Naive B cell (primary cell): ENCODE results near the gene AP3M1. TPM values are rescaled to one million over a fixed set of nuclear protein-coding genes. Genes with fewer than 3 reads are reported as not detected.
"Not testable (repeated sequence)": the region's sequence is repeated elsewhere in the genome, so short reads cannot be mapped to it uniquely, and the experiment has no call there.

Experiments
- ATAC-seq, 2 donors: fragments of 150-1000 bp; cut with Tn5 transposase; 2 replicates each; pipeline ENCODE4 v1.10.0; 2021; ENCODE audit warnings: low read depth in 2 of 2, mild to moderate bottlenecking in 2 of 2, moderate library complexity in 2 of 2
- DNase-seq: peaks from one replicate; pipeline ENCODE4 v3.0.0; 2022
- H3K27ac Mint-ChIP-seq, 6 donors: one replicate each; pipeline ENCODE4 v1.8.0; 2020 to 2022; ENCODE audit warnings: mild to moderate bottlenecking in 6 of 6, mixed read lengths in 6 of 6, moderate library complexity in 5 of 6, inconsistent platforms in 2 of 6
- H3K27me3 Mint-ChIP-seq, 3 donors: one replicate each; pipeline ENCODE4 v1.8.0; 2021 to 2022; ENCODE audit warnings: mixed read lengths in 3 of 3, mild to moderate bottlenecking in 1 of 3
- H3K36me3 Mint-ChIP-seq, 2 donors: one replicate each; pipeline ENCODE4 v1.8.0; 2020 to 2022; ENCODE audit warnings: mixed read lengths in 2 of 2, inconsistent platforms in 1 of 2, mild to moderate bottlenecking in 1 of 2
- H3K4me1 Mint-ChIP-seq, 3 donors: one replicate each; pipeline ENCODE4 v1.8.0; 2020 to 2022; ENCODE audit warnings: mixed read lengths in 3 of 3, inconsistent platforms in 1 of 3, mild to moderate bottlenecking in 1 of 3, moderate library complexity in 1 of 3
- H3K4me3 Mint-ChIP-seq, 8 donors: one replicate each; pipeline ENCODE4 v1.8.0; 2020 to 2022; ENCODE audit warnings: mild to moderate bottlenecking in 8 of 8, mixed read lengths in 8 of 8, moderate library complexity in 8 of 8, inconsistent platforms in 2 of 8
- H3K9me3 Mint-ChIP-seq, 7 donors: one replicate each; pipeline ENCODE4 v1.8.0; 2020 to 2022; ENCODE audit warnings: mixed read lengths in 7 of 7, mild to moderate bottlenecking in 5 of 7, inconsistent platforms in 2 of 7, moderate library complexity in 1 of 7
- polyA plus RNA-seq, 6 donors: library from polyadenylated mRNA; unstranded; fragments of 300-500 nt; fragmentation: Illumina TruSeq; gene quantifications; one replicate each; pipeline ENCODE4 v1.2.3, GENCODE V29; 2021; ENCODE audit warnings: low read depth in 6 of 6

AP3M1 gene
- polyA plus RNA-seq, 6 donors from 2014 or later = 28.8 to 40.8 (median 32.9) TPM

DNA sequence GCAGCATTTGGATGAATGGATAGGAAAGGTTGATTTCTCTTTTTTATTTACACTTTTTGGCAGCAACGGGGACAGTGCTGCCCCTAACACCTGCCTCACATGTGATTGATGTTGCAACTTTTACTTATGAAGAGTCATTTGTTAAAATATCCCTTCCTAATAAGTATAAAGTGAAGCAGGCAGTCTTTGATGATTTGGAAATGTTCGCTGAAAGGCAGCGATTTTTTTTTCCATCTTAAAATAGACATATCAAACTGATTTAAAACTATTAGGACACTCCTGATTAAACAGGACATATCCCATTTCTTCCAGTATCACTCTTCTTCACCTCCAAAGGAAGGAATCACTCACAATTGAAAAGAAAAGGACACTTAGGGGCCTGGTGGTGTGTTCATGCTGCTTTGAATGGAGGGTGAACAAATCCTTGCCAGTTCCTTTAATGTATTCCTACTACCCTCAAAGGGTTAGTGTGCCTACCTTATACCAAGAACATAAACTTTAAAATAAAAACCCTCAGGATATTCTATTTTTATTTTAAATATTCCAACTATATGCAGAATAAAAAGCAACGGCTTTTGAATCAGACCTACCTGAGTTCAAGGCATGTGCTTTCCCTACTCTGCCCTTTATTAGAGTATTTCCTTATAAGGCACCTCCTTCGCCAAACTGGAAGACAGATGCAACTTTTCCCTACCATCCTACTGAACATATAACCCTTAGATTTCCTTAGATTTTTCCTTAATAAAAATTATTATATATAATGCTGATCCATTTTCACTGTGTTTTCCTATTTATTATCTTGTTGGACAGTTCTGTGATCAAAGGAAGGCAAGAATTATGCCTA is 1.5 kb upstream of the AP3M1 start:
- Mint-ChIP-seq H3K27me3 (no peaks in the 10 kb centered on the region), H3K36me3 (peaks cover 0 to 4% of the 10 kb centered on the region in 2 donors), H3K4me3 (peak overlapping the region in 1 of 8 donors; percentile 64), H3K4me1 (peaks cover 46 to 62% (median 54%) of the 10 kb centered on the region in 3 donors), H3K27ac (peak overlapping the region in 4 of 6 donors; percentile 12 to 75 (median 50)), H3K9me3 (no peaks in the 10 kb centered on the region)
- DNase-seq = no peak
- ATAC-seq = no peak

DNA sequence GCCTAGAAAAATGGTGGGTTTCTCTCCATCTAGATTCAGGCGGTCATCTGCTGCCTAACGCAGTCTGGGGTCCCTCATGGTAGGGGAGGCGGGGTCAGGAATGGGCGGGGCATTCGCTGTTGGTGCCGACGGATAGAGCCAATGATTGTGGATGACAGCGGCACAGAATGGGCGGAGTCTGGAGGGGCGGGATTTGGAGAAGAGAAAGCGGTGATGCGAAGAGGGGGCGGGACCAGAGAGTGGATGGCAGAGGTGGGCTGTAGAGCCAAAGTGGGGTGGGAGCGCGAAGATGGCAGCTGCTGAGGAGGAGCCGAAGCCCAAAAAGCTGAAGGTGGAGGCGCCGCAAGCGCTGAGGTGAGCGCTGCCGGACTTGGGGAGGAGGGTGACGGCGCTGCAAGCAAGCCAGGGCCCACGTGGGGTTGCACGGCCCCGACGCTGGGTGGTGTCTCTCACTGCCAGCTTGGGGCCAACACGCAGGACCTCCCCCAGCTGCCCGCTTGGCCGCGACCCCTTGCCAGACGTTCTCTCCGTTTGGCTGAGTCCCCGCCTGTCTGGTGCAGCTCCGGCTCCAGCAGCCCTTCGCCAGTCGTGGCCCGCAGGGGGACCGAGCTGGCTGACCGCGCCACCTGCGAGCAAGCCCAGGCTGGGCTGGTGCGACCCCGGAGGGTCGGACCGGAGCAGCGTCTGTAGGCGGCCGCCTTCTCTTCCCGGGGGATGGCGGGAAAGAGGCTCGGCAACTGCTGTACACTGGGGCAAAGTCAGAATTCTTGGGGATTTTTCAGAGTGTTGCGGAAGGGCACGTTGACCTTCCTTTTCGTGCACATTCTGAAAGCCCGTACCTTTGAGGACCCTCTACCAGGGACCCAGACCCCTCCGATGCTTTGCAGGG is 606 bp upstream of the AP3M1 start, which contains the start of gene ADK:
ADK (plus strand) TSS at position 232 of the 889 bp plus-strand sequence; CDS start at position 290, 58 bp downstream.
- Mint-ChIP-seq H3K9me3 (no peaks in the 10 kb centered on the region), H3K4me3 (no peak within 1 kb of the TSS), H3K36me3 (peaks cover 1 to 4% of the 10 kb centered on the region in 2 donors), H3K27me3 (no peaks in the 10 kb centered on the region), H3K27ac (peak within 1 kb of the TSS in 3 of 6 donors; percentile 12 to 75 (median 66)), H3K4me1 (peaks cover 43 to 62% (median 52%) of the 10 kb centered on the region in 3 donors)
- peak; percentile 100 for DNase-seq
- ATAC-seq = peak; percentile 83 to 84

DNA sequence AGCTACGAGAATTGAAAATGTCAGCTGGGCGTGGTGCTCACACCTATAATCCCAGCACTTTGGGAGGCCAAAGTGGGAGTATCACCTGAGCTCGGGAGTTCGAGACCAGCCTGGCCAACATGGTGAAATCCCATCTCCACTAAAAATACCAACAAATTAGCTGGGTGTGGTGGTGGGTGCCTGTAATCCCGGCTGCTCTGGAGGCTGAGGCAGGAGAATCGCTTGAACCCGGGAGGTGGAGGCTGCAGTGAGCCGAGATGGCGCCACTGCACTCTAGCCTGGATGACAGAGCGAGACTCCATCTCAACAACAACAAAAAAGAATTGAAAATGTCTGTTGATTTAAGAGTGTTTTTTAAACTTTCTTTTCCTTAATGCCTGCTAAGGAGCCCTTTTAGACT is 3.6 kb downstream of the AP3M1 start:
- Mint-ChIP-seq H3K27ac (peak overlapping the region in 1 of 6 donors; percentile 3), H3K4me3 (peak overlapping the region in 1 of 8 donors; percentile 89)
- not testable (repeated sequence) for H3K27me3 Mint-ChIP-seq

DNA sequence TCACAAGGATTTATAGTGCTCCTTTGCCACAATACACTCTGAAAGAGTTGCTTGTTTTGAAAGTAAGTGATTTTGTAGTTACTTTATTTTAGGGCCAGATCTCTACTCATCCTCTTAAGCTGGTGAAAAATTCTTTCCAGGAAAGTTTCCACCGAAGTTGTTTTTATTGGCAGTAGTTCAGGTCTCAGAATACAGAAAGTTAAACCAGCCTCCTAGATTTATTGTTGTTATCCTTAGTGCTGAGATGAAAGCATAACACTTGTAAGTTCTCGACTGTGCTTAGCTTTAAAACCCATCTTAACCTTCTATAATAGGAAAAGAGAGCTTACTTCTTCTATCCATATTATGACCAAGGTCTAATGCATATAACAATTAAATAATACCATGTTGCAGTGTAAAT is 5.5 kb downstream of the AP3M1 start:
- H3K36me3 Mint-ChIP-seq = peaks cover 4 to 8% of the 10 kb centered on the region in 2 donors
- H3K4me3 Mint-ChIP-seq = peak overlapping the region in 1 of 8 donors; percentile 89
- H3K27ac Mint-ChIP-seq = peak overlapping the region in 3 of 6 donors; percentile 14 to 59 (median 15)
- H3K9me3 Mint-ChIP-seq = no peaks in the 10 kb centered on the region
- no peaks in the 10 kb centered on the region for H3K27me3 Mint-ChIP-seq
- H3K4me1 Mint-ChIP-seq = peaks cover 18 to 37% (median 24%) of the 10 kb centered on the region in 3 donors
- DNase-seq = no peak
- ATAC-seq = no peak

More for the DNA sequence above, 3.6 kb downstream of the AP3M1 start:
- DNase-seq, H3K9me3 Mint-ChIP-seq, ATAC-seq, H3K36me3 Mint-ChIP-seq: not testable (repeated sequence)
- peaks cover 18 to 34% (median 24%) of the 10 kb centered on the region in 3 donors for H3K4me1 Mint-ChIP-seq

DNA sequence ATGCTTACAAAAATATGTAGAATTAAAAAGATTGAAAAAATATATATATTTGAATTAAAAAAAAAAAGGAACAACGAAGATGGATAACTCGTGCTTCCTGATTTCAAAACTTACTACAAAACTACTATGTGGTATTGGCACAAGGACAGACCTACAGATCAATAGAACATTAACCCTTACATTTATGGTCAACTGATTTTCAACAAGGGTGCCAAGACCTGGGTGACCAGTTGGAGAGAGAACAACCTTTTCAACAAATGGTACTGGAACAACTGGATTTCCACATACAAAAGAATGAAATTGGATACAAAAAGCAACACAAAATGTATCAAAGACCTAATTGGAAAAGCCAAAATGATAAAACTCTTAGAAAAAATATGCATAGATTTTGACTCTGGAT is 10.1 kb downstream of the AP3M1 start:
- peaks cover 12 to 20% of the 10 kb centered on the region in 2 donors for H3K36me3 Mint-ChIP-seq
- no peaks in the 10 kb centered on the region for H3K27me3 Mint-ChIP-seq
- H3K9me3 Mint-ChIP-seq = no peaks in the 10 kb centered on the region
- no peak overlapping the region for H3K4me3 Mint-ChIP-seq
- peak overlapping the region in 2 of 6 donors; percentile 10 to 18 for H3K27ac Mint-ChIP-seq
- ATAC-seq (no peak), DNase-seq (no peak)
- H3K4me1 Mint-ChIP-seq = peaks cover 1 to 13% (median 5%) of the 10 kb centered on the region in 3 donors

DNA sequence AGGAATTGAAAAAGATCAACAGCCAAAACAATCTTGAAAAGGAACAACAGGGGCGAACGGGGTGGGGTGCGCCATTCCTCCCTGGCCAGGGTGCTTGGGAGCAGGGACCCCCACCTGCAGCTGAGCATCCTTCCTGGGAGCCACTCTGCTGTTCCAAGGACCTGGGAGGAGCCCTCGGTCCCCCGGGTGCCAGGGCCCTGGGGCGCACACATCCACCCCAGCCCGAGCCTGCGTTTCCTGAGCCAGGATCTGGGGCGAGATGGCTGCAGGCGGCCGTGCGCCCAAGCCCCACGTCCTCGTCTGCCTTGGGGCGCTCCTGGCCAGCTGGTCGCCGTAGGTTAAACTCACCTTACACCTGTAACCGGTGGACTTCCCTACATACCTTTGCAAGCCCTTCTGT is 10.6 kb downstream of the AP3M1 start:
- H3K36me3 Mint-ChIP-seq = peaks cover 18 to 24% of the 10 kb centered on the region in 2 donors
- no peak overlapping the region for H3K27ac Mint-ChIP-seq
- H3K4me1 Mint-ChIP-seq = peaks cover 0 to 13% (median 8%) of the 10 kb centered on the region in 3 donors
- no peak for DNase-seq
- no peaks in the 10 kb centered on the region for H3K9me3 Mint-ChIP-seq
- no peaks in the 10 kb centered on the region for H3K27me3 Mint-ChIP-seq
- no peak for ATAC-seq
- H3K4me3 Mint-ChIP-seq = no peak overlapping the region

DNA sequence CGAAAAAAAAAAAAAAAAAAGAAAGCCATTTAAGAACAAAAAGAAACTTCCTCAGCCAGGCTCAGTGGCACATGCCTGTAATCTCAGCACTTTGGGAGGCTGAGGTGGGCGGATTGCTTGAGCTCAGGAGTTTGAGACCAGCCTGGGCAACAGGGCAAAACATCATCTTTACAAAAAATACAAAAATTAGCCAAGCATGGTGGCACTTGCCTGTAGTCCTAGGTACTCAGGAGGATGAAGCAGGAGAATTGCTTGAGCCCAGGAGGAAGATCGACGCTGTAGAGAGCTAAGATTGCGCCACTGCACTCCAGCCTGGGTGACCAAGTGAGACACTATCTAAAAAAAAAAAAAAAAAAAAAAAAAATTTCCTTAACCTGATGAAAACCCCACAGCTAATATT is 12.0 kb downstream of the AP3M1 start:
- H3K9me3 Mint-ChIP-seq, DNase-seq, ATAC-seq, H3K27me3 Mint-ChIP-seq, H3K4me3 Mint-ChIP-seq: not testable (repeated sequence)
- Mint-ChIP-seq H3K4me1 (peaks cover 0 to 13% (median 8%) of the 10 kb centered on the region in 3 donors), H3K36me3 (peaks cover 20 to 33% of the 10 kb centered on the region in 2 donors), H3K27ac (peak overlapping the region in 1 of 6 donors; percentile 41)

DNA sequence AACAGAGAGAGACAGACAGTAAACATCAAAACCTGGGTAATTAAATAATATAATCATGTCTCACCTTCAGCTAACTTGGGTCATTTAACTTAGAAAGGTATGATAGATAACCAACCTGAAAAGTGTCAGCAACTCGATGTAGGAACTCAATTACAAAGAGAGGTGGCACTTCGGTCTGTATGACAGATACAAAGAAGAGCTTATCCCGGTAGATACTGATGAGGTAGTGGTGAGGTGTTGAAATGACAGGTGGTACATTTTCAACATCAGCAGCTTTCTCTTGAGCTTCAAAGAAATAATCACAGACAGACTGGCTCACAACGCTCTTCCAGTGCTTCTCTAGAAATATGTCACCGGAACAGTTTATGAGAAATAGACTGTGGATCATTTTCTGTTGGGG is 12.6 kb downstream of the AP3M1 start:
- DNase-seq = no peak
- peaks cover 20 to 33% of the 10 kb centered on the region in 2 donors for H3K36me3 Mint-ChIP-seq

DNA sequence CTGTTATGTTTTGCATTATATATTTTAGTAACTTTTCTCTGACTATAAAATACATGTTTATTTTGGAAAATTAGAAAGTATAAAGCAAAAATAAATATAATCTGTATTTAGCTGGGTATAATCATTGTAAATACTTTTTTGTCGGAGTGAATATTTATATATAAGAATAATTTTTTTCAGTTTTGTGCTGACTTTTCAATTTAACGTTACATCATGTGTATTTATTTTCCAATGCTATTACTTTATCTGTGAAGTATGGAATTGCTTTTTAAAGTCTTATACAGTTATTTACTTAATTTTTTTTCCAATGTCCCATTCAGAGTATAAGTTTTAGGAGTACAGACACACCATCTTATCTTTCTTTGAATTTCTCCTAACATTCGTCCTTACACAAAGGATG is 15.2 kb downstream of the AP3M1 start:
- ATAC-seq (no peak), DNase-seq (no peak)
- no peak overlapping the region for H3K27ac Mint-ChIP-seq
- peaks cover 0 to 12% (median 3%) of the 10 kb centered on the region in 3 donors for H3K4me1 Mint-ChIP-seq
- no peaks in the 10 kb centered on the region for H3K9me3 Mint-ChIP-seq
- H3K36me3 Mint-ChIP-seq = peaks cover 20 to 29% of the 10 kb centered on the region in 2 donors
- no peak overlapping the region for H3K4me3 Mint-ChIP-seq
- H3K27me3 Mint-ChIP-seq = no peaks in the 10 kb centered on the region

More for the DNA sequence above, 12.6 kb downstream of the AP3M1 start:
- Mint-ChIP-seq H3K4me1 (peaks cover 0 to 11% (median 8%) of the 10 kb centered on the region in 3 donors), H3K9me3 (no peaks in the 10 kb centered on the region), H3K27me3 (no peaks in the 10 kb centered on the region), H3K27ac (no peak overlapping the region), H3K4me3 (no peak overlapping the region)
- ATAC-seq = peak; percentile 58 to 73

DNA sequence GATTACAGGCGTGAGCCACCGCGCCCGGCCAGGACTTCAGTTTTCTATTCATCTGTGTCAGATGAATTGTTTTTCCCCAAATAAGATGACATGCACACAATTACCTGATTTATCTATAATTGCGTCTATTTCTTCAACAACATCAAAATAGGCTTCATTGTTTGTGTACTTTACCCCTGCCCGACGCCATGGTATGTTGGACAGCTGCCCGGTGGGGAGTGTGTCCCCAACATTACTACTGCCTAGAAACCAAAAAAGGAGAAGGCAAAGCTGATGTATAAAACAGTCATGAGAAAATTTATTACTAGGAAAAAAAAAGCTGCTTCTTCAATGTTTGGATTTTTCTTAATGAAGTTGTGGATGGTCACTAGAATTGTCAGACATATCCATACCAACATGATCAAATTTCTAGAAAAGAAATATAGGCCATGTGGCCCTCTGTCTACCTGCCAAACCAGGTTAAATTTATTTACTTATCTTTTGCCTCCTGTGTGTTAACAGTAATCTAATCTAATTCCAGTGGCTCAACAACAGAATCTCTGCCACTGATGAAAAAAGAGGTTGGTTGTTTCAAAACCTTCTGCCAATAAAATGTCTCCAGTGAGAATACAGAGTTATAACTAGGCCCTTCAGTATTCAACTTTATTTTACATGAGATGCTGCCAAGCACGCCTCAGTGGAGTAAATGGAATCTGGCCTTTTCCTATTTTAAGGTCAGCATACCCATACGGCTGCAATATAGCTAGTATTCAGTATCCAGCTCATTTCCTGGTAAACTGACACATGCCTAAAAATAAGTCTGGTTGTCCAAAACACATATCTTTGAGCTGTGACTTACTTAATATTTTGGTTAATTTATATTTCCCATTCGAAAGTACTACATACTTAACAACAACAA is 16.5 kb downstream of the AP3M1 start:
- H3K9me3 Mint-ChIP-seq = no peaks in the 10 kb centered on the region
- H3K36me3 Mint-ChIP-seq = peaks cover 23 to 35% of the 10 kb centered on the region in 2 donors
- no peak overlapping the region for H3K27ac Mint-ChIP-seq
- DNase-seq (no peak), ATAC-seq (no peak)
- no peaks in the 10 kb centered on the region for H3K27me3 Mint-ChIP-seq
- no peak overlapping the region for H3K4me3 Mint-ChIP-seq
- peaks cover 0 to 12% (median under 1%) of the 10 kb centered on the region in 3 donors for H3K4me1 Mint-ChIP-seq

DNA sequence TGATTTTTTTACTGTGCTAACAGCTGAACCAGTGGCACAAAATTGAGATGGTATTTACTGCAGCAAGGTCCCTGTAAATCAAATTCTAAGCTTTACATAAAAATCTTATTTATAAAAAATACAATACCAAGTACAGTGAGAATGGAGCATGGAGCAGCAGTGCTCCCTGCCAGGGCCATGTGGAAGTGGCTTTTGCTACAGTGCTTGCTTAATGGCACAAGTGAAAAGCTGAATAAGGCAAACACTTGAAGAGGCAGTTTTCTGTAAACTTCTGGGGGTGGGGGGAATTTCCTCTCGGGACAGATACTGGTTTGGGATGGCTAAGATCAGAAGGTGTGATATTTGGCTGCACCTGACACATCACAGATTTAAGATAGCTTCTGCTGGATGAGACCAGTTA is 27.5 kb downstream of the AP3M1 start:
- DNase-seq (no peak), ATAC-seq (no peak)
- Mint-ChIP-seq H3K4me3 (no peak overlapping the region), H3K36me3 (peaks cover 17 to 20% of the 10 kb centered on the region in 2 donors), H3K4me1 (peaks cover 0 to 18% (median under 1%) of the 10 kb centered on the region in 3 donors), H3K9me3 (no peaks in the 10 kb centered on the region), H3K27me3 (no peaks in the 10 kb centered on the region), H3K27ac (peak overlapping the region in 3 of 6 donors; percentile 18 to 57 (median 46))

DNA sequence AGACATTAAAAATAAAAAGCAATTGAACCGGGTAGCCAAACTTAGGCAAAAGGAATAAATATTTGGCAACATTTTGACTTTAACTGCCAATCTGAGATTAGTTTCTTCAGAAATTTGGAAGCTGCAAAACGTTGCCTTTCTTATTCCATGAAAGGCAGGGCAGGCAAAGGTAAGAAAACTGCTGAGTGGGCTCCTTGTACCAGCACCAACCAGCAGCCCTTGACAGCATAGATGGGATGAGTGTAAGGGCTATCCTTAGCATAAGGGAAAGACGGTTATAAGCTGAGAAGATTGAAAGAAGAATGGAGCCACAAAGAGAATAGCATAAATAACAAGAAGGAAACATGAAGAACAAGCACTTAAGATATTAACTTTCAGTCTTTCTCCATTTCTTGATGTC is 28.6 kb downstream of the AP3M1 start:
- H3K9me3 Mint-ChIP-seq = no peaks in the 10 kb centered on the region
- H3K27me3 Mint-ChIP-seq = no peaks in the 10 kb centered on the region
- DNase-seq = no peak
- no peak overlapping the region for H3K4me3 Mint-ChIP-seq
- peaks cover 17 to 20% of the 10 kb centered on the region in 2 donors for H3K36me3 Mint-ChIP-seq
- H3K27ac Mint-ChIP-seq = peak overlapping the region in 4 of 6 donors; percentile 19 to 76 (median 50)
- H3K4me1 Mint-ChIP-seq = peaks cover 0 to 25% (median 3%) of the 10 kb centered on the region in 3 donors
- no peak for ATAC-seq
